ENCODE results near the gene PTH2.
A peak's percentile ranks its signal among the peaks of the same experiment; 100 is the strongest.

PTH2 gene

GRCh38 chr19:49430678-49431329 lies 7.6 kb upstream of the PTH2 start:
- DNase-seq: no peak

GRCh38 chr19:49430172-49430677 lies 7.0 kb upstream of the PTH2 start:
- no peak for DNase-seq

GRCh38 chr19:49428547-49429451 lies 5.6 kb upstream of the PTH2 start:
- DNase-seq: no peak

GRCh38 chr19:49427855-49428546 lies 4.8 kb upstream of the PTH2 start:
- no peak for DNase-seq

GRCh38 chr19:49427339-49427738 lies 4.1 kb upstream of the PTH2 start:
- DNase-seq: no peak

- no peak for DNase-seq
These were observed 2.8 kb upstream of the PTH2 start for GRCh38 chr19:49425922-49426592.

- DNase-seq: no peak
These were observed 1.9 kb upstream of the PTH2 start, which contains the start of gene GFY for GRCh38 chr19:49425178-49425577. Gene GFY, plus strand, starts transcription at chr19:49425388. Its CDS starts 1,043 bp downstream, at chr19:49426431.

- no peak for DNase-seq
These were observed 703 bp upstream of the PTH2 start for GRCh38 chr19:49423985-49424303.

- DNase-seq: no peak
These were observed 702 bp downstream of the PTH2 start for GRCh38 chr19:49422407-49423070.

- no peak for DNase-seq
These were observed 1.4 kb downstream of the PTH2 start for GRCh38 chr19:49421878-49422202.

GRCh38 chr19:49421039-49421877 lies 2.0 kb downstream of the PTH2 start:
- DNase-seq: peak; percentile 20

- no peak for DNase-seq
These were observed 3.0 kb downstream of the PTH2 start for GRCh38 chr19:49420227-49420626.

- no peak for DNase-seq
These were observed 4.1 kb downstream of the PTH2 start for GRCh38 chr19:49419173-49419572.

- no peak for DNase-seq
These were observed 4.7 kb downstream of the PTH2 start for GRCh38 chr19:49418511-49418910.

- DNase-seq: no peak
These were observed 6.2 kb downstream of the PTH2 start for GRCh38 chr19:49417088-49417487.

- no peak for DNase-seq
These were observed 7.4 kb downstream of the PTH2 start for GRCh38 chr19:49415810-49416200.

- no peak for DNase-seq
These were observed 8.0 kb downstream of the PTH2 start for GRCh38 chr19:49415102-49415809.

GRCh38 chr19:49414256-49414655 lies 9.0 kb downstream of the PTH2 start:
- DNase-seq: no peak

- no peak for DNase-seq
These were observed 9.9 kb downstream of the PTH2 start for GRCh38 chr19:49413348-49413747.

- DNase-seq: no peak
These were observed 11.4 kb downstream of the PTH2 start for GRCh38 chr19:49411681-49412326.
